Fibroblast of pulmonary artery (primary cell): ENCODE measurements around the gene GPR62.

Experiments
- DNase-seq: peaks from one replicate; pipeline ENCODE4 v3.0.0-alpha.2; 2010; ENCODE audit warnings: low read depth
- H3K4me3 ChIP-seq: replicated peaks from 2 replicates; pipeline ENCODE4 v1.5.1; 2011; ENCODE audit warnings: low read depth, mild to moderate bottlenecking, control low read depth, low read length, moderate library complexity
- TF ChIP-seq, protein P1 (sequence below): IDR thresholded peaks from 2 replicates; pipeline ENCODE4 v1.5.1; 2011; ENCODE audit warnings: mild to moderate bottlenecking, control low read depth, low read length, inconsistent platforms; ENCODE audit errors: missing control alignments

The GPR62 gene

DNA sequence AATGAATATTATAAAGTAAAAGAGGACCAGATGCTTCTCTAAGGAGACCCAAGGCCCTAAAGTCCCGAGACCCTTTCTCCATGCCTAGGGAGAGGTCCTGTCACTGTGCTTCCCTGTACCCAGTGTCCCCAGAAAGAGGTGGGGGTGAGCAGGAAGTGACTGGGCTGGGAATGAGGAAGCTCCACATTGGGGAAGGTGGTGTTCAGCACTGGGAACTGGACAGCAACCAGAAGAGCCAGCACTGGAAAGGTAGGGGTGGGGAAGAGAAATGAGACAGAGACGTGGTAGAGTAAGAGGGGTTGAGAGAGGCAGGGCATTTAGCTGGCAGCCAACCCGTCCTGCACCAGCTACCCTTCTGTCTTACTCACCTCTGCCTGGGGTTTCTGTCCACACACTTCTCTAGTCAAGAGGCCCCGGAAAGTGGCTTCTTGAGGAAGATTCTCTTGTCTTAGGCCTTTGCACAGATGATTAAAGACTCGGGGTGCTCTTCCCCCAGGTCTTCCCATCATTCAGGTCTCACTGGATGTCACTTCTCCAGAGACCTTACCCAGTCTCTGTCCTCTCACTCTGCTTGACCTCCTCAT lies 25.7 kb upstream of the GPR62 start:
- H3K4me3 ChIP-seq, result no peak overlapping the region
- TF ChIP-seq, protein P1, sequence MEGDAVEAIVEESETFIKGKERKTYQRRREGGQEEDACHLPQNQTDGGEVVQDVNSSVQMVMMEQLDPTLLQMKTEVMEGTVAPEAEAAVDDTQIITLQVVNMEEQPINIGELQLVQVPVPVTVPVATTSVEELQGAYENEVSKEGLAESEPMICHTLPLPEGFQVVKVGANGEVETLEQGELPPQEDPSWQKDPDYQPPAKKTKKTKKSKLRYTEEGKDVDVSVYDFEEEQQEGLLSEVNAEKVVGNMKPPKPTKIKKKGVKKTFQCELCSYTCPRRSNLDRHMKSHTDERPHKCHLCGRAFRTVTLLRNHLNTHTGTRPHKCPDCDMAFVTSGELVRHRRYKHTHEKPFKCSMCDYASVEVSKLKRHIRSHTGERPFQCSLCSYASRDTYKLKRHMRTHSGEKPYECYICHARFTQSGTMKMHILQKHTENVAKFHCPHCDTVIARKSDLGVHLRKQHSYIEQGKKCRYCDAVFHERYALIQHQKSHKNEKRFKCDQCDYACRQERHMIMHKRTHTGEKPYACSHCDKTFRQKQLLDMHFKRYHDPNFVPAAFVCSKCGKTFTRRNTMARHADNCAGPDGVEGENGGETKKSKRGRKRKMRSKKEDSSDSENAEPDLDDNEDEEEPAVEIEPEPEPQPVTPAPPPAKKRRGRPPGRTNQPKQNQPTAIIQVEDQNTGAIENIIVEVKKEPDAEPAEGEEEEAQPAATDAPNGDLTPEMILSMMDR, result no peak
- DNase-seq, result no peak

DNA sequence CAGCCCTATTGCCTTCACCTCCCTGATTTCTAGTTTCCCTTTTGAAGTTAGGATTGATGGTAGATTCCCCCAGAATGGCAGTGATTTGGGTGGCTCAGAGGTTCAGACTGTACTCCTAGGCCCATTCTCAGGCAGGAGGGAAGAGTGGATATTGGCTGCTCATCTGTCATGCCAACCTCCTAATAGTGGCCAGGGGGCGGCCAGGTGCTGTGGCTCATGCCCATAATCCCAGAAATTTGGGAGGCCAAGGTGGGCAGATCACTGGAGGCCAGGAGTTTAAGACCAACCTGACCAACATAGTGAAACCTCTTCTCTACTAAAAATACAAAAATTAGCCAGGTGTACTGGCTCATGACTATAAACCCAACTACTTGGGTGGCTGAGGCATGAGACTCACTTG lies 24.7 kb upstream of the GPR62 start:
- DNase-seq, result no peak
- no peak overlapping the region for H3K4me3 ChIP-seq
- TF ChIP-seq, protein P1, result no peak

DNA sequence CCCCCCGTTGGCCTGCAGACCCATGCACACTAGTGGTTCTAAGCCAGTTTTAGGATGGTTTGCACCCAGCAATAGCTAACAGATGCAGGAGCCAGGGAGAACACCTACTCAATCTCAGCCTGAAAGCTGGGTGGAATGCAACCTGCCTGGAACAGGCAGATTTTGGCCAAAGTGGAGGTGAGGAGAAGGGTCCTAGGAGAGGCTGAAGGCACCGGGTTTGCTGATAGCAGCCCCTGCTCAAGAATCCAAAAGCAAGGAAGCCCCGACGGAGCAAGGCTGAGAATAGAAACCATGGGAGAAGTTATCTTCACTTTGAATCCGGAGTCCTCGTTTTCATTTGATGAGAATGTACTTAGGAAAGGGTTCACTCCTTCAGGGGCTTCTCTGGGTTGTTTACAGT lies 23.4 kb upstream of the GPR62 start:
- no peak for DNase-seq
- TF ChIP-seq, protein P1, result no peak
- no peak overlapping the region for H3K4me3 ChIP-seq

DNA sequence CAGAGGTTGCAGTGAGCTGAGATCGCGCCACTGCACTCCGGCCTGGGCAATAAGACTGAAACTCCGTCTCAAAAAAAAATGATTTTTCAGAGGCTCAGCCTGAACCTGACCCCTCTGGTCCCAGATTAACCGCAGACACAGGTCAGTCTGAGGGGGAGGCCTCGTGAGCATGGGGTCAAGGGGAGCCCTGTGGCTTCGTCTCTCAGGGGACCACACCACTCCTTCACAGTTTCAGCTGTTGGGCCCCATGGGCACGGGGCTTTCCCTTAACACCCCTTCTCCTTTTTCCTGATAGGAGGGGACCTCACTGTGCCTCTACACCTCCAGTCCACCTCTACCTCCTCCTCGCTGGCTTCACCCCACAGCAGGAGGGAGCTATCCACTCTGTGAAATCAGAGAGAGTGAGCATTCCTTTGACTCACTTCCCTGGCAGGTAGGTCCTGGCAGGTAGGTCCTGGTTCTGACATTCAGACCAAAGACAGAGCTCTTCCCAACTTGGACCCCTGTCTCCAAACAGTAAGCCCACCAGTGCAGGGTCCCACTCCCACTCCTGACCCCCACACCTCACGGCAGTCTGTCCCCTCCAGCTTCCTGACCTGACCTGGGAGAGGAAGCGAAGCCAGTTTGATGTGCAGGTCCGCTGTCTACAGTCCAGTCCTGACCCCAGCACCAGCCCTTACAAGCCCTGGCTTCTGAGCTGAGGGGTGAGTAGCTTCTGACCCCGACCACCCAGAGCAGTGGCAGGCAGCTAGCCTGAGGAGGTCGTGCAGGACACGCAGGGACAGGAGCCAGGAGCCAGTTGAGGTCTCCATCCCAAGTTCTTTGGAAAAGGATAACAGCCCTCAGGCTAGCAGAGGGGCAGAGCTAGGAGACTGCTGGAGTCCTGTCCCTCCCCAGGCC lies 22.5 kb upstream of the GPR62 start:
- DNase-seq, result no peak

DNA sequence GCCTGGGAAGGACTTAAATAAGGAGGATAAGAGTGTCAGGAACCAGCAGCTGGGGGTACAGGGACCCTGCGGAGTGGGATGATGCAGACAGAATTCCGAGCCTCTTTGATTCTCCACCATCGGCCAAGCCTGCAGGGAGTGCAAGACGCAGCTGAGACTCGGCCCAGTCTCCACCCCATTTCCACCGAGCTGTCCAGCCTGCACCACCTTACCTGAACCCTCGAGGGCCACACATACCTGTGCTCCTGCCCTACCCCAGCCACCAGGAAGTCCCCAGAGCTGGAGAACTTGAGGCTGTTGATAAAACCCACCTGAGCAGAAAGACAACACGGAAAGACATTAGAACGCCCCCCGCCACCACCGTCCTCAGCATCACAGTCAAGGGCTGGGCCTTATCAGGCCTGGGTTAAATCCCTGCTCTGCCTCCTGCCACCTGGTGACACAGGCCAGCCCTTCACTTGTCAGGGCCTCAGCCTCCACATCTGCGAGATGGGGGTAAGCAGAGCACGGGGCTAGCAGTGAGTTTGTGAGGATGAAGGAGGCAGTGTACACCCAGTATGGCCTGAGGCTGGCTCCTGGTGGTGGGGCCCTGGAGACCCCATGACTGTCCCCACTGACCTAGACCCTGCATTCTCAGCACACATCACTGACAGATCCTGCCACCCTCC lies 21.6 kb upstream of the GPR62 start:
- H3K4me3 ChIP-seq, result no peak overlapping the region
- TF ChIP-seq, protein P1, result no peak
- DNase-seq, result no peak

More for the DNA sequence above, 22.5 kb upstream of the GPR62 start:
- no peak overlapping the region for H3K4me3 ChIP-seq
- TF ChIP-seq, protein P1, result no peak

DNA sequence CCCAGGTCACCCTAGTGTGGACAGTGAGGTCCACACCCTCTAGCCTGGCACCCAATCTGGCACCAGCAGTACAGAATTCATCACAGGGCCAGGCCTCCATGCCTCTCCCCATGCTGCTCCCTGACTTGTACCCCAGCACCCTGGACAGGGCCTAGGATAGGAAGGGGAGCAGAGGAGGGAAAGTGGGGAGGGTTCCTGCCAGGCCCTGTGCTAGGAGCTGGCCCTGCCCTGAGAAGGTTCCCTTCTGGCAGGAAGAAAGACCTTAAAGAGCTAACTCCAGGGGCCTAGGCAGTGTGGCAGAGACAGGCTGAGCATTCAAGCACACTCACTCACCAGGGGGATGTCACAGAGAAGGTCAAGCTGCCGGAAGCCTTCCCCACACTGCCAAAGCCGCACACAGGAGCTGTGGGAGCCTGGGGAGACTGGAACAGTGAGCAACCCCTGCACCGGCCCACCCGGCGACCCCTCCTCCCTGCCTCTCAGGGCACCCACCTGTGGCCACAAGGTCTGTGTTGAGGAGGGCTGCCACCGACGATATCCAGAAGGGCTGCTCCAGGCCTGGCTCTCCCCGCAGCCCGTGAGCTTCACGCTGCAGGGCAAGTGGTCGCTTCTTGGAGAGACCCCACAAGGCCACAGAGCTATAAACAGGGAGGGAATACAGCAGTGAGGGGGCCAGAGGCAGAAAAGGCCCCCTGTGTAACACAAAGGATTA lies 20.9 kb upstream of the GPR62 start:
- no peak for DNase-seq
- H3K4me3 ChIP-seq, result no peak overlapping the region
- TF ChIP-seq, protein P1, result no peak
